HG03025 (cell line): ENCODE data around the gene AARS2.
"Not testable (repeated sequence)": the region's sequence is repeated elsewhere in the genome, so short reads cannot be mapped to it uniquely, and the experiment has no call there.

ENCODE experiments used
- ATAC-seq: cut with Tn5 transposase; IDR thresholded peaks from one replicate; pipeline ENCODE4 v1.9.1; 2021; ENCODE audit warnings: mild to moderate bottlenecking, moderate library complexity; ENCODE audit not compliant: unreplicated experiment, low FRiP score

AARS2 gene

DNA sequence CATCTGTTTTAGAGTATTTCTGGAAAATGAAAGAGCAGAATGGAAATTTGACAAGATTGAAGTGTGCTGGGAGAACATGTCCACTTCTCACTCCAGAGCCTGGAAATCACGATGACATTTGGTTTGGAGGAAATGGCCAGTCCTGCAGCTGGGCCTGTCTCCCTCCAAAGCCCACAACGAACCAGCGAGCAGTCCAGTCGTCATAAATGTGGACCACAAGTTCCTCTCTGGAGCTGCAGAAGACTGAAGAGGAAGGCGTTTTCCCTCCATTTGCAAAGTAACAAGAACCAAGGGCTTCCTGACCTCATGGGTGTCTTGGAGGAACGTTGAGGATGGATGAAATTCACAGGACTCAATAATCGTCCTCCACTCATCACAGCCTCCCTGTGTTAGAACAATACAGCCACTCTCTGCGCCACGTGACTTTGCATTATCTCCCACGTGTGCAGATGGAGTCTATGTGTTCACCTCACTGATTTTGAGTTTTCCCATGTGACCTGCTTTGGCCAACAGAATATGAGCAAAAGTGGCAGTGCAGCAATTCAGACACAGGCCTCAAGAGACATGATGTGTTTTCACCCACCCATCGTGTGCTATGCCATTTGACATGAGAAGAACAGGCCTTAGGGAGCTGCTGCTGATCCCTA lies 20.2 kb upstream of the AARS2 start:
- ATAC-seq, result no peak

DNA sequence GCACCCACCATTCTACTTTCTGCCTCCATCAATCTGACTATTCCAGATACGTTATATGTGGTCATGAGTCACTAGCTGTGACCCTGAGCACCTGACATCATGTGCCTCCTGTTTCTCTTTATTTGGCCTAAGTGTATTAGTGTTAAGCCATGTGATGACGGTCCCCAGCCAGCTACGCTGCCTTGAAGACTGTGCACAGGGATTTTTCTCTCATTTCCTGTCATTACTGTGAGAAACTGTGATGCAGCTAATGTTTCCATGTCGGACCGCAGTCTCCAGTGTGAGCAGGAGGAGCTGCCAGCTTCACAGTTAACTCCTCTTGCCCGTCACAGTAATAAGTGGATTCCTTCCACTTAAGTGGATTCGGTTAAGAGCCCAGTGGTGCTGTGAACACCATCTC lies 19.4 kb upstream of the AARS2 start:
- ATAC-seq, result no peak

DNA sequence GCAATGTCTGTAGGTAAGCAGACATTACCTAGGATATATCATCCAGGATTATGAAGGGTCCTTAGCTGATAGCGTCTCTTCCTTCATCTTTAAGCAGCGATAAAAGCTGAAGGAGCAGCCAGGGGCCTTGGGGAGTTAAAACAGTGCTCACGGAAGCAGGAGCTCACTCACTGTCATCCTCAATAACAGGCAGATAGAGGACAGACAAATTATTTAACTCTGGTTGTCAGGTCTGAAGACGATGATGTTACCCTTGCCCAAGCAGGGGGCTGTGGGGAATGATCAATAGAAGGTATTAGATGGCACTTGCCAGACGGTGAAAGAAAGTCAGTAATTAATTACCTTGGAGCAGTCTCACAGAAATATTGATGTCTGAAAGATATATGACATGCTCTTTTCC lies 16.7 kb upstream of the AARS2 start:
- no peak for ATAC-seq

DNA sequence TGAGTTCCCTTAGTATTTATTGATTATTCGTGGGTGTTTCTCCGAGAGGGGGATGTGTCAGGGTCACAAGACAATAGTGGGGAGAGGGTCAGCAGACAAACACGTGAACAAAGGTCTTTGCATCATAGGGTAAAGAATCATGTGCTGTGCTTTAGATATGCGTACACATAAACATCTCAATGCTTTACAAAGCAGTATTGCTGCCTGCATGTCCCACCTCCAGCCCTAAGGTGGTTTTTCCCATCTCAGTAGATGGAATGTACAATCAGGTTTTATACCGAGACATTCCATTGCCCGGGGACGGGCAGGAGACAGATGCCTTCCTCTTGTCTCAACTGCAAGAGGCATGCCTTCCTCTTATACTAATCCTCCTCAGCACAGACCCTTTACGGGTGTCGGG lies 15.1 kb upstream of the AARS2 start:
- not testable (repeated sequence) for ATAC-seq

DNA sequence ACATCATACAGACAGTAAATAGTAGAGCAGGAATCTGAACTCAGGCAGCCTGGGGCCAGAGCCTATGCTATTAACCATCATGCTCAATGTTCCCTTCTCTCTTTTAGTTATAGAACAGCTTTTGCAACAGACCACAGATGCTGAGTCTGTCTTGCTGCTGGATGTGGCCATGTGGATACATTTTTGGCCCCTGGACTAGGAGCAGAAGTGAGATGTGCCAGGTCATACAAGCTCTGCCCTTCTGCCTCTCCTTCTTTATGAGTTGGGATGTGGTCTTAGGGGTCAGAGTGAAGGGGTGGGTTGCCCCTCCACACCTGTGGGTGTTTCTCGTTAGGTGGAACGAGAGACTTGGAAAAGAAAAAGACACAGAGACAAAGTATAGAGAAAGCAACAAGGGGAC lies 14.6 kb upstream of the AARS2 start:
- no peak for ATAC-seq

GRCh38 chr6:44327096-44327495 lies 13.9 kb upstream of the AARS2 start:
- ATAC-seq, result no peak

- ATAC-seq, result no peak
Observed at GRCh38 chr6:44321210-44321609, 8.1 kb upstream of the AARS2 start.

GRCh38 chr6:44317136-44317631 lies 4.0 kb upstream of the AARS2 start:
- ATAC-seq, result not testable (repeated sequence)

DNA sequence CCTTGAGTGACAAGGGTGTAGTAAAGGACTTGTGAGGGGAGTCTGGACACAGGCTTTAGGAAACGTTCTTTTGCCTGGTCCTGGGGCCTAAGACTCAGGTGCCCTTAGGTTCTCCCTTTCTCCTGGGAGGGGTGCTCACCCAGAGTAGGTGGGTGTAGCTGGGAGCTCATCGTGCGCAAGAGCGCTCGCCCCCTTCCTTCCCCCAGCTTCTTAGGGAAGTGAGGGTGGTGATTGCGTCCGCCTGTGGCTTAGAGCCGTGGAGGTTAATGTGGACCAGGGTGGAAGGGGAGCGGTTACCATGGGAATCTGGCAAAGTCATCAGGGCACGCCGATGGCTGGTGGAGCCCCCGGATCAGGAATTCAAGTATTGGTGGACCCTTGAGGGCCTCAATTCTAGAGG lies 3.3 kb upstream of the AARS2 start:
- ATAC-seq, result no peak

DNA sequence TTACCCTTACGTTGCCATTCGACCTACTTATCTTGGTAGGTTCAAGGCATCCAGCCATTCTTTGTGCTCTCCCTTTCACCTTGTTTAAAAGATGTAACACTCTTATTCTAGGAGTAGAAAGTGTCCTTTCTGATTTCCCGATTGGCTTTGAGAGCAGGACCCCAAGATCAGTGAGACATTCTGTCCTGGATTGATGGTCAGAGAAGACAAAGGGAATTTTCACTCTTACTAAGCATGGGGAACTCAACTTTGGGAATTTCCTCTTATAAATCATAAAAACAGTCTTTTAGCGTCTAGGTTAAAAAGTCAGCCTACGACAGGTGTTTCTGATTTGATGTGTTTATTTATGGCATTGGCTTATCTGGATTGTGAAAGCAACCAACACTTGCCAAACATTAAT lies 2.8 kb upstream of the AARS2 start:
- ATAC-seq, result no peak

DNA sequence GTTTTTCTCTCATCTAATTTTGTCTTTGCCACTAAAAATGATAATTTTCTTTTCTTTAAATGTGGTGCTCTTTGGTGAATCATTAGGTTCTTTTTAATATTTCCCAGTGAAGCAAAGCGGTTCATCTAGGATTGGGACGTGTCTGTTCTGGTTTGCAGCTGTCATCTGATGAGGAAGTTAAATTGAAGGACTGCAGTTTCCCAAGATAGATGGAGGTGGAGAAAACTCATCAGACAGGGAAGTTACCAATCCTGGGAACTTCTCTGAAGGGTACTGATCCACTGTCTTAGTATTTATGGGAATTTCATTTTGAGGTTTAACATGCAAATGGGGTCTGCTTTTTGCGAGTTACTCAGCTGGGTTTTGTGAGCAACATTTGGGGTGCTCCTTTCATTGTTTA lies 2.4 kb upstream of the AARS2 start:
- no peak for ATAC-seq

DNA sequence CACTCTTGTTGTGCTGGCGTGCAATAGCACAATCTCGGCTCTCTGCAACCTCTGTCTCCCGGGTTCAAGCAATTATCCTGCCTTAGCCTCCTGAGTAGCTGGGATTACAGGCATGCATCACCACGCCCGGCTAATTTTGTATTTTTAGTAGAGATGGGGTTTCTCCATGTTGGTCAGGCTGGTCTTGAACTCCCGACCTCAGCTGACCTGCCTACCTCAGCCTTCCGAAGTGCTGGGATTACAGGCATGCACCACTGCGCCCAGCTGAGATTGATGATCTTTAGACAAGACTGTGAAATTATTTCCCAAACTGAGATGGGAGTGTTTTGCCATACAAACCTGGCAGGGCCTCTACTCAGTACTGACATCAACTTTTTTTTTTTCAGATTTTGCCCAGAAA lies 1.5 kb upstream of the AARS2 start:
- ATAC-seq, result not testable (repeated sequence)

GRCh38 chr6:44311767-44312166 lies 1.4 kb downstream of the AARS2 start:
- ATAC-seq, result no peak

DNA sequence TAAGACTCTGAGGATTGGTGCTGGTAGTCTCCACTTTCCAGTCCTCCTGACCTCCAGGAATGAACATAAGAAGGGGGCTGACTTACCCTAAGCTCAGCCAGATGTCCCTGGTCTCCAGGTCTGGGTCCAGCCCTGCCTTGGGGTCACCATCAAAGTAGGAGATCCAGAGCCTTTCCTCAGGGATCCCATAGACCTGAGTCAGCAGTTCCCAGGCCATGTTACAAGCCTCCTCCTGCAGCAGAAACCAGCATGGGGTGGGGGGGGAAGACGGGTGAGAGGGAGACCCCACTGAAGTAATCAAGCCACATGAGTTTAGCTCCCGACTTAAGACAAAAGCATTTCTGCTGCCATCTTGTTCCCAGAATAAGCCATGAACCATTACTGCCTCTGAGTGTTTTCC lies 1.8 kb downstream of the AARS2 start:
- no peak for ATAC-seq

DNA sequence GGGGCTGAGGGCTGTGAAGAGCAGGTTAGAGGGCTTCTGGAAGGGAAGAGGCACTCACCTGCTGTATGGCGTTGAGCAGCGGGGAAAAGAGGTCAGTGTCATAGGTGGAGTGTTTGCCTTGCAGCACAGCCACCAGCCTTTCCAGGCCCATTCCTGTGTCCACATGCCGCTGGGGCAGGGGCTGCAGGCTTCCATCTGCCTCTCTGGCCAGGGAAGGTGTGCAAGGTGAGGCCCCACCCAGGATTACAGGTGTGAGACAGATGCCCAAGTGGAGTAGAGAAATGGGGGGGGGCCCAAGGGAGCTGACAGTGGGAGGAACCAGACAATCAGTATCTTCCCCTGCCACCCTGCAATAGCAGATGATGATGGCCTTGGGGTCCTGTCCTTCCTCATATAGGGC lies 2.9 kb downstream of the AARS2 start:
- no peak for ATAC-seq

DNA sequence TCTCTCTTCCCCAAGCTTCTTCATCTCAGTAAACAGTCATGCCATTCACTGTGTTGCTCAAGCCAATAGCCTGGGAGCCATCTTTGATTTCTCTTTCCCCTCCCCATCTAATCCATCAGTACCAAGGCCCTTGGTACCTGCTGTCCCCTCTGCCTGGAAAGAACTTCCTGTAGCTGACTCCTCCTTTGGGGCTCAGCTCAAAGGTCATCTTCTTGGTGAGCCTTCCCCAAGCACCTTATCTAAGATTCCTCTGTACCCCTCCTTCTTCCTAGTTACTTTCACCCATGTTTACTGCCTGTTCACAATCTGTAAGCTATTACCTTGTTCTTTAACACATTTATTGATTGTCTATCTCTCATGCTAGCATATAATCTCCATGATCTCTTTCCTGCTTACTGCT lies 3.5 kb downstream of the AARS2 start:
- ATAC-seq, result no peak

- no peak for ATAC-seq
Observed at GRCh38 chr6:44309092-44309491, 4.1 kb downstream of the AARS2 start.

GRCh38 chr6:44307217-44307616 lies 5.9 kb downstream of the AARS2 start:
- ATAC-seq, result no peak

DNA sequence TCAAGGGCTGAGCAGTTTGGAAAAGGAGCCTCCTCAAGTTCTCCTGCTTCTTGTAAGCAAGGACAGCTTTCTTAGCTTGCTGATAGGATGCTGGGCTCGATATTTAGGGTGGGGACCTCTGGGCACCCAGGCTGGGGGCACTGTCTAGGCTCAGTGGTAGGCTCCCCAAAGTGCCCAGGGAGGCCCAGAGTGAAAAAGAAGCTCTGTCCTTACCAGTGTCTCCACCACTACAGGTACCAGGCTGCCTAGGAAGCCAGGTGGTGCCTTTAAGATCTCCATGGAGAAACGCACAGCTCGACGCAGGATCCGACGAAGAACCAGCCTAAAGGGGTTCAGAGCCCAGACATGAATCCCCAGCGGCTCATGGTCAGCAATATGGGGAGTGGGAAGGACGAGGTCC lies 6.4 kb downstream of the AARS2 start:
- ATAC-seq, result no peak

GRCh38 chr6:44305200-44305725 lies 7.9 kb downstream of the AARS2 start:
- ATAC-seq, result no peak

- ATAC-seq, result no peak
Observed at GRCh38 chr6:44304282-44305199, 8.6 kb downstream of the AARS2 start.

DNA sequence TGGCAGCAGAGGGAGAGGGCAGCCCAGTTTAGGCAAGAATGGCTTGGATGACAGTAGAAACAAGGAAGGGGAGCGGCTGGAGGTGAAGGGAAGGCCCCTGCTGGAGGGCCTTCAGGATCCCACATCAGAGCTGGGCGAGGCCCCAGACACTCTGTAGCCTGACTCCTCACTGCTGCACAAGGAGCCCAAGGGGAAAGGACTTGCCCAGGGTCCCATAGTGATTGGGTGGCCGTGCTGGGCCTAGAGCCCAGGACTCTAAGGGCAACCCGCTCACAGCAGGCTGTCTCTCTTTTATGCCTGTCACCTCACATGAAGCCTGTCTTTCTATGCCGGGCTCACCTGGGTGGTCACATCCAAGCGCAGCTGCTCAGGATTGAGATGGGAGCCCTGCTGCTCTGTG lies 9.3 kb downstream of the AARS2 start:
- ATAC-seq, result no peak
